MG63 (cell line): ENCODE data around the gene ZNF69. TPM values are rescaled to one million over a fixed set of nuclear protein-coding genes. Genes with fewer than 3 reads are reported as not detected.
A peak's percentile ranks its signal among the peaks of the same experiment; 100 is the strongest.
"Not testable (repeated sequence)": the region's sequence is repeated elsewhere in the genome, so short reads cannot be mapped to it uniquely, and the experiment has no call there.

ENCODE experiments used
- DNase-seq: peaks from one replicate; pipeline ENCODE4 v3.0.0-alpha.2; 2020
- H3K27me3 ChIP-seq: fragments of 250-450 bp; sonication (Bioruptor Pico); 2 replicates; pipeline ENCODE4 v1.5.1; 2020; ENCODE audit warnings: mild to moderate bottlenecking, moderate library complexity
- H3K36me3 ChIP-seq: fragments of 250-450 bp; sonication (Bioruptor Pico); 2 replicates; pipeline ENCODE4 v1.5.1; 2020; ENCODE audit warnings: mild to moderate bottlenecking, moderate library complexity
- H3K4me3 ChIP-seq: fragments of 250-450 bp; sonication (Bioruptor Pico); 2 replicates; pipeline ENCODE4 v1.5.1; 2020; ENCODE audit warnings: mild to moderate bottlenecking, moderate library complexity
- H3K9me3 ChIP-seq: fragments of 250-450 bp; sonication (Bioruptor Pico); 2 replicates; pipeline ENCODE4 v1.5.1; 2020; ENCODE audit warnings: mild to moderate bottlenecking, moderate library complexity
- total RNA-seq: library from RNA; depleted of rRNA; stranded (reverse); fragments of >200 nt; shearing (Covaris generic); gene quantifications from 2 replicates; pipeline ENCODE4 v1.2.3, GENCODE V29; 2014; ENCODE audit warnings: low replicate concordance

ZNF69 gene
- total RNA-seq, 1 experiment from 2014 or later: not detected

GRCh38 chr19:11881151-11881800, 6.3 kb upstream of the ZNF69 start:
- Histone ChIP-seq H3K4me3 (no peak overlapping the region), H3K36me3 (no peaks in the 10 kb centered on the region), H3K9me3 (peaks cover 17% of the 10 kb centered on the region), H3K27me3 (no peaks in the 10 kb centered on the region)
- peak; percentile 26 for DNase-seq

GRCh38 chr19:11882606-11883005, 5.0 kb upstream of the ZNF69 start:
- Histone ChIP-seq H3K4me3 (no peak overlapping the region), H3K36me3 (no peaks in the 10 kb centered on the region), H3K9me3 (peaks cover 25% of the 10 kb centered on the region), H3K27me3 (no peaks in the 10 kb centered on the region)
- DNase-seq: no peak

DNA sequence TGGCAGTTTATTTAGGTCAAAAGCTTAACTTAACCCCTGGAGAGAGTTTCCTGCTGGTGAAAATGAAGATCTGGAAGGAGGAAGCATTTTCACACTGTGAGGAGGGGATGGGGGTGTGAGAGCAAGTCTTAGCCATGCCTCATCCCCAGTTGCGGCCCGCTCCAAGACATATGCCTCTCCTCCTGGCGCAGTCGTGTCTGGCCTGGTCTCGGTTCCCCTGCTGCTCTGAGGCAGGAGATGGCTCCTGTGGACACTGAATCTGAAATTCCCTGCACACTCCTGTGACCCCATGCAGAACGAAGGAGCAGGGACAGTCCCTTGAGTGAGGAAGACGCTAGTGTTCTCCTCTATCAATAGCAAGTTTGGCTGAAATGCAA, 360 bp upstream of the ZNF69 start:
- no peak for DNase-seq
- H3K36me3 ChIP-seq: no peaks in the 10 kb centered on the region
- H3K4me3 ChIP-seq: no peak overlapping the region; the same call in 1 of the 2 replicates
- peaks cover 24% of the 10 kb centered on the region for H3K9me3 ChIP-seq
- peaks cover 6% of the 10 kb centered on the region; the same call in 1 of the 2 replicates for H3K27me3 ChIP-seq

- not testable (repeated sequence) for H3K4me3 ChIP-seq, DNase-seq
Measured at GRCh38 chr19:11889901-11890300, 2.3 kb downstream of the ZNF69 start.

DNA sequence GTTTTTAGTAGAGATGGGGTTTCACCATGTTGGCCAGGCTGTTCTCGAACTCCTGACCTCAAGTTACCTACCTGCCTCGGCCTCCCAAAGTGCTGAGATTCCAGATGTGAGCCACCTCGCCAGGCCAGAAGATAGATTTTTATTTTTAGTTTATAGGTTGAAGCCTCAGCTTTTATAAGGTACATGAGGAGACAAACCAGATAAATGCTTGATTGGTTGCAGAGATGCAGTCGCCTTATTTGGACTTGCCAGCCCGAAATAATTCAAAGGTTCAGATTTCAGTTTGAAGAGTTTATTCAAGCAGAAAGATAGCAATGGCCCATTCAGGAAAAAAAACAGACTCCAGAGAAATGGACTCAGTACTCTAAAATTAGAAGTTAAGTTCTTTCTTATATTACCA, 3.1 kb downstream of the ZNF69 start:
- peaks cover 6% of the 10 kb centered on the region; the same call in 1 of the 2 replicates for H3K27me3 ChIP-seq
- H3K36me3 ChIP-seq: no peaks in the 10 kb centered on the region
- no peak overlapping the region for H3K4me3 ChIP-seq
- DNase-seq: no peak
- H3K9me3 ChIP-seq: peaks cover 22% of the 10 kb centered on the region

More at GRCh38 chr19:11889901-11890300, 2.3 kb downstream of the ZNF69 start:
- H3K9me3 ChIP-seq: peaks cover 24% of the 10 kb centered on the region
- H3K27me3 ChIP-seq, H3K36me3 ChIP-seq: not testable (repeated sequence)

DNA sequence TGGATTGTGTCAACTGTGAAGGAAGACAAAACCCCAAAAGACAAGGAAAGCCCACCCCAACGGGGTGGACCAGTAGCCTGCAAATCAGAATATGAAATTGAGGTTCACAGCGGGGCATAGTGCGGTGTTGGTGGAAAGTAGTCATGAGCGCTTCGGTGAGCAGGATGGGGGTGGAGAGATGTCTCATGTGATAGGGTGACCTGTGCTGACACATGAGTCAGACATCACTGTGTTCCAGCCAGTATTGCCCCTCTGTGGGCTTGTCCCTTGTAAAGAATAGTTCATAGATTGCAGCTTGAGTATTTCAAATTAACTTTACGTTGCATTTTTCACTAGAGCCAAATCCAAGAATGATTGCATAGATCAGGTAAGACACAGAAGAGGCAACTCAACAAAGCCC, 7.3 kb downstream of the ZNF69 start:
- Histone ChIP-seq H3K4me3 (no peak overlapping the region), H3K36me3 (no peaks in the 10 kb centered on the region), H3K27me3 (no peaks in the 10 kb centered on the region; the same call in 1 of the 2 replicates), H3K9me3 (peaks cover 2% of the 10 kb centered on the region; the same call in 1 of the 2 replicates)
- DNase-seq: no peak

GRCh38 chr19:11902228-11902627, 14.6 kb downstream of the ZNF69 start:
- DNase-seq: no peak
- H3K36me3 ChIP-seq: no peaks in the 10 kb centered on the region
- no peaks in the 10 kb centered on the region for H3K27me3 ChIP-seq
- peaks cover 33% of the 10 kb centered on the region for H3K9me3 ChIP-seq
- H3K4me3 ChIP-seq: no peak overlapping the region

DNA sequence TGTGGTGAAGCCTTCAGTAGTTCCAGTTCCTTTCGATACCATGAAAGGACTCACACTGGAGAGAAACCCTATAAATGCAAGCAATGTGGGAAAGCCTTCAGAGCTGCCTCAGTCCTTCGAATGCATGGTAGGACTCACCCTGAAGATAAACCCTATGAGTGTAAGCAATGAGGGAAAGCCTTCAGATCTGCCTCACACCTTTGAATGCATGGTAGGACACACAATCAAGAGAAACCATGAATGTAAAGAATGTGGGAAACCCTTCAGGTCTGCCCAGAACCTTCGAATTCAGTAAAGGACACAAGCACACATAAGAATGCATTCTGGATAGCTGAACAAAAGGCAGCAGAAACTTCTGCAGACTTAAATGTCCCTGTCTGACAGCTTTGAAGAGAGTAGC, 18.3 kb downstream of the ZNF69 start:
- no peak for DNase-seq
- Histone ChIP-seq H3K4me3 (no peak overlapping the region), H3K27me3 (no peaks in the 10 kb centered on the region), H3K9me3 (peaks cover 58% of the 10 kb centered on the region), H3K36me3 (no peaks in the 10 kb centered on the region)

GRCh38 chr19:11911937-11912336, 24.4 kb downstream of the ZNF69 start:
- peaks cover 52% of the 10 kb centered on the region for H3K9me3 ChIP-seq
- not testable (repeated sequence) for H3K4me3 ChIP-seq, H3K36me3 ChIP-seq, DNase-seq, H3K27me3 ChIP-seq

GRCh38 chr19:11914417-11915051, 27.0 kb downstream of the ZNF69 start:
- H3K36me3 ChIP-seq, DNase-seq, H3K4me3 ChIP-seq, H3K27me3 ChIP-seq: not testable (repeated sequence)
- H3K9me3 ChIP-seq: peaks cover 35% of the 10 kb centered on the region

DNA sequence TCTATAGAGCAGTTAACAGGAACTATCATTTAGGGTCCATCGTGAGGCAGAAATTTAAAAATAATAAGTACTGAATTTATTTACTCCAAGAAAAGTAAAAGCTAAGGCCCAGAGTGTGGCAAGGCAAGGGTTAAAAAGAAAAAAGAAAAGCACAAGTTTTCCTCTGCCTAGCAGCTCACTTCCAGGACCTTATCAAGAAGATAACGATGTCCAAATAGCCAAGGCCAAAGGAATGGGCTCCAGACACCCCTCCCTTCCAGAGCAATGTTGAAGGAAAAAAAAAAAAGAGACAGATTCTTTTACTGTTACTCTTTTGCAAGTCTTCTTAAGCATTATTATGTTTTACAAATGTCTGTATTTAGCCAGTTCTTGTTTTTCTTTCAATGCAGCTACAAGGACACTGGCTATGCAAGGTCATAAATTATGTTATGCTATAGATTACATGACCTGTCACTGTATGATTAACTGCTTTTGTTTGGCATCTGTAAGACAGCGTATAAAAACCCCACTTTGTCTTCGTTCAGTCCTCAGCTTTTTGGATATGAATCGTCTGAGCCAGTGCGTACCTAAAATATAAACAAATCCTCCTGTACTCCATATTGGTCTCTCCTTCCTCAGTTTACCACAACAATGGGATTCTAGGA, 34.4 kb downstream of the ZNF69 start:
- no peaks in the 10 kb centered on the region for H3K27me3 ChIP-seq
- DNase-seq: no peak

GRCh38 chr19:11924886-11925650, 37.5 kb downstream of the ZNF69 start, which contains the start of gene ZNF700:
Gene ZNF700, plus strand, starts transcription at chr19:11925107. Its CDS starts 104 bp downstream, at chr19:11925211.
- peaks cover 41% of the 10 kb centered on the region for H3K36me3 ChIP-seq
- H3K27me3 ChIP-seq: no peaks in the 10 kb centered on the region
- peaks cover 38% of the 10 kb centered on the region for H3K9me3 ChIP-seq
- peak; percentile 99 for DNase-seq
- peak within 1 kb of the TSS; percentile 99 for H3K4me3 ChIP-seq

More for the DNA sequence above, 34.4 kb downstream of the ZNF69 start:
- Histone ChIP-seq H3K9me3 (peaks cover 12% of the 10 kb centered on the region), H3K4me3 (no peak overlapping the region), H3K36me3 (peaks cover 13% of the 10 kb centered on the region)

GRCh38 chr19:11925651-11926187, 38.1 kb downstream of the ZNF69 start:
- peak overlapping the region; percentile 99 for H3K4me3 ChIP-seq

GRCh38 chr19:11927227-11927626, 39.6 kb downstream of the ZNF69 start:
- Histone ChIP-seq H3K9me3 (peaks cover 55% of the 10 kb centered on the region), H3K36me3 (peaks cover 62% of the 10 kb centered on the region), H3K27me3 (no peaks in the 10 kb centered on the region), H3K4me3 (no peak overlapping the region)
- DNase-seq: no peak

More at GRCh38 chr19:11925651-11926187, 38.1 kb downstream of the ZNF69 start:
- H3K27me3 ChIP-seq, DNase-seq: not testable (repeated sequence)
- Histone ChIP-seq H3K9me3 (peaks cover 45% of the 10 kb centered on the region), H3K36me3 (peaks cover 47% of the 10 kb centered on the region)

- H3K36me3 ChIP-seq: peaks cover 91% of the 10 kb centered on the region
- peaks cover 85% of the 10 kb centered on the region for H3K9me3 ChIP-seq
- DNase-seq: no peak
- no peaks in the 10 kb centered on the region for H3K27me3 ChIP-seq
- no peak overlapping the region for H3K4me3 ChIP-seq
Measured at GRCh38 chr19:11931051-11931450, 43.5 kb downstream of the ZNF69 start.

- peaks cover 91% of the 10 kb centered on the region for H3K36me3 ChIP-seq
- no peaks in the 10 kb centered on the region for H3K27me3 ChIP-seq
- H3K9me3 ChIP-seq: peaks cover 84% of the 10 kb centered on the region
- H3K4me3 ChIP-seq: no peak overlapping the region
- no peak for DNase-seq
Measured at GRCh38 chr19:11931513-11931912, 43.9 kb downstream of the ZNF69 start.
